Ascending aorta (tissue), 2 donors: ENCODE measurements around the gene ARID5B. TPM values are rescaled to one million over a fixed set of nuclear protein-coding genes. Genes with fewer than 3 reads are reported as not detected.

Experiments used
- DNase-seq, 2 donors: peaks; one replicate each; pipeline ENCODE4 v3.0.0-alpha.2; 2019; ENCODE audit warnings: low spot score in 2 of 2
- H3K27ac ChIP-seq, 2 donors: fragments of 200-600 bp; sonication (generic); one replicate each; pipeline ENCODE4 v1.5.1; 2016 to 2017; ENCODE audit warnings: mild to moderate bottlenecking in 1 of 2
- H3K27me3 ChIP-seq: fragments of 200-600 bp; sonication (generic); one replicate; pipeline ENCODE4 v1.5.1; 2017
- H3K36me3 ChIP-seq, 2 donors: fragments of 200-600 bp; sonication (generic); one replicate each; pipeline ENCODE4 v1.5.1; 2016
- H3K4me1 ChIP-seq, 2 donors: fragments of 200-600 bp; sonication (generic); one replicate each; pipeline ENCODE4 v1.5.1; 2016 to 2017; ENCODE audit warnings: mild to moderate bottlenecking in 1 of 2
- H3K4me3 ChIP-seq, 2 donors: fragments of 200-600 bp; sonication (generic); one replicate each; pipeline ENCODE4 v1.5.1; 2016 to 2017; ENCODE audit warnings: mild to moderate bottlenecking in 1 of 2
- H3K9me3 ChIP-seq, 2 donors: fragments of 200-600 bp; sonication (generic); one replicate each; pipeline ENCODE4 v1.5.1; 2016
- intact Hi-C: fragments of 100-400 bp; cut with DNase I; formaldehyde crosslinking; loops from one replicate; pipeline ENCODE4 v1.15.1; 2023
- total RNA-seq: library from RNA; depleted of rRNA; stranded (reverse); fragments of >200 nt; gene quantifications from one replicate; pipeline ENCODE4 v1.1.0, GENCODE V29; 2016
- TF ChIP-seq, protein P1 (sequence below), 3 experiments: fragments of 200-600 bp in 2 of 3; fragments of 450-650 bp in 1 of 3; sonication (generic) in 2 of 3; IDR thresholded peaks; one replicate each; pipeline ENCODE4 v1.5.1; 2016 to 2019; ENCODE audit warnings: antibody characterized with exemption in 3 of 3, mild to moderate bottlenecking in 1 of 3, moderate library complexity in 1 of 3

ARID5B gene
- total RNA-seq, 1 donor from 2014 or later = 92.5 TPM

DNA sequence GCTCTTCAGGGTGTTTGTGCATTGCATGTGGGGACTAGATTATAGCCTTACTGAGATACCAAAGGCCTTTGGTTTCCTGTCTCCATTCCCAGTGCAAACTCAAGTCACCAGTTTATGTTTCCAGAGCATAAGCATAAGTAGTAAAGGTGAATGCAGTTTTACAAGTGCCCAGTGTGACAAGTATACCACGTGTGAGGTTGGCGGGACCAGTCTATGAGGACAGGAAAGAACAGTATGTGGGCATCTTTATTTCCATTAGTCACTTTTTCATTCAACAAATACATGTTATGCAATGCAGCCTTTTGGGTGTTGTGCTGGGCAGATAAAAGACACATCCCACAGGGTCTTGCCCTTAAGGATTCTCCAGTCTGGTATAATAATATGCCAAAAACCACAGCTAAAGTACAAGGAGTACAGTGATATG is 146.5 kb downstream of the ARID5B start:
- Histone ChIP-seq H3K36me3 (peaks cover 15 to 18% of the 10 kb centered on the region in 2 donors), H3K4me3 (peak overlapping the region; percentile 56 to 78), H3K27ac (peak overlapping the region; percentile 95 to 97), H3K9me3 (no peaks in the 10 kb centered on the region), H3K4me1 (peaks cover 13 to 49% of the 10 kb centered on the region in 2 donors), H3K27me3 (no peaks in the 10 kb centered on the region)
- intact Hi-C loops = loop anchor here (2.0 to 10.0 kb wide), 5 partner anchors 49 to 1087 kb away; partner anchors contain the start of gene NRBF2
- no peak for DNase-seq
- TF ChIP-seq, protein P1, sequence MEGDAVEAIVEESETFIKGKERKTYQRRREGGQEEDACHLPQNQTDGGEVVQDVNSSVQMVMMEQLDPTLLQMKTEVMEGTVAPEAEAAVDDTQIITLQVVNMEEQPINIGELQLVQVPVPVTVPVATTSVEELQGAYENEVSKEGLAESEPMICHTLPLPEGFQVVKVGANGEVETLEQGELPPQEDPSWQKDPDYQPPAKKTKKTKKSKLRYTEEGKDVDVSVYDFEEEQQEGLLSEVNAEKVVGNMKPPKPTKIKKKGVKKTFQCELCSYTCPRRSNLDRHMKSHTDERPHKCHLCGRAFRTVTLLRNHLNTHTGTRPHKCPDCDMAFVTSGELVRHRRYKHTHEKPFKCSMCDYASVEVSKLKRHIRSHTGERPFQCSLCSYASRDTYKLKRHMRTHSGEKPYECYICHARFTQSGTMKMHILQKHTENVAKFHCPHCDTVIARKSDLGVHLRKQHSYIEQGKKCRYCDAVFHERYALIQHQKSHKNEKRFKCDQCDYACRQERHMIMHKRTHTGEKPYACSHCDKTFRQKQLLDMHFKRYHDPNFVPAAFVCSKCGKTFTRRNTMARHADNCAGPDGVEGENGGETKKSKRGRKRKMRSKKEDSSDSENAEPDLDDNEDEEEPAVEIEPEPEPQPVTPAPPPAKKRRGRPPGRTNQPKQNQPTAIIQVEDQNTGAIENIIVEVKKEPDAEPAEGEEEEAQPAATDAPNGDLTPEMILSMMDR (IDR thresholded peaks at IDR 0.05) = no peak

DNA sequence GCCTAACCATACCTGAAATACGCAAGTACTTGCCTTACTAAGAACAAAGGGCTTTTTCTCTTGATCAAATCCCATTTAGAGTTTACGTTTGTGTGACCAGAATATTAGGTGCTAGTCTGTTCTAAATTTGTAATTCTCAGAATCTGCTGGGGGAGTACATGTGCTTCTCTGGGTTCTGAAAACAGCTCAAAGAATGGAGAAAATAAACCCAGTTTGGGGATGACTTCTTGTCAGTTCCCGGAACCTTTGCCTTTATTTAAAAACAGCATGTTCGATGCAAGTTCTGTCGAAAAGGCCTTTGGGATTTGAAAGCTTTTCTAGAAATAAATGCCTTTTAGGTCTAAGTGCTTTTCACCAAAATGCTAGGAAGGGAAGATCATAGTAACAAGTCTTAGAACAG is 147.0 kb downstream of the ARID5B start:
- Histone ChIP-seq H3K4me3 (peak overlapping the region; percentile 56 to 78), H3K9me3 (no peaks in the 10 kb centered on the region), H3K4me1 (peaks cover 13 to 53% of the 10 kb centered on the region in 2 donors), H3K27ac (peak overlapping the region; percentile 95 to 97), H3K36me3 (peaks cover 20 to 23% of the 10 kb centered on the region in 2 donors), H3K27me3 (no peaks in the 10 kb centered on the region)
- intact Hi-C loops = loop anchor here (2.0 to 10.0 kb wide), 5 partner anchors 49 to 1086 kb away; partner anchors contain the start of gene NRBF2
- DNase-seq = no peak
- TF ChIP-seq, protein P1 (IDR thresholded peaks at IDR 0.05) = no peak

DNA sequence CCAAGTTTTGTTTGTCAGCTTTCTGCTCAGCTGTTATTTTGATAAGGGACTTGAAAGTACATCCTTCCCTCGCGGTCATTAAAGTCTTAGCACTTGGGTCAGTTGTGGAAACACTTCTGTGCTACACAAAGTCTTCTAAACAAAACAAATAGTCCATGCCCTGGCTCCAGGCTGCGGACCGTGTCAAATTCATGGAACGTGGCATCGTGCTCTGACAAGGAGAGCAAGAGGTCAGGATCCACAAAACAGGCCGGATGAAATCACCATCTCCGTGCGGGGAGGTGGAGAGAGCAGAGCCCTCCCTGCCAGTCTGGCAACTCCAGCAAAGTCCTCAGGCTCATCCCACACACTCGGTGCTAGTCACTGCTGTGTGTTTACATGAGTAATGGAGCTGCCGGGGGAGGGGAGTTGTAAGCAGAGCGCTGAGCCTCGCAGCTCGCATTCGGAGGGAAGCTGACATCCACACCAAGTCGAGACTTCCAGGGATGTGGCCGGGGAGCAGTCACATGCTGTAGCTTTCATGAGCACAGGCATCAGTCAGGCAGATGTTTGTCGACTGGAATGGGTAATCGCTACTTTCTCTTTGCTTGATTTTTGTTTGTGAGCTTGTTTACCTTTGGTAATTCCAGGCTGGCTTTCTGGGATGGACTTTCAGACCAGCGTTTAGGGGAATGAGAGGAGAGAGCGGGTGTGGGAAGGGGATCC is 147.6 kb downstream of the ARID5B start:
- DNase-seq = peak; percentile 79 to 96
- no peaks in the 10 kb centered on the region for H3K27me3 ChIP-seq
- TF ChIP-seq, protein P1 (IDR thresholded peaks at IDR 0.05) = no peak
- H3K4me3 ChIP-seq = peak overlapping the region; percentile 56 to 78
- H3K36me3 ChIP-seq = peaks cover 21 to 29% of the 10 kb centered on the region in 2 donors
- no peaks in the 10 kb centered on the region for H3K9me3 ChIP-seq
- H3K27ac ChIP-seq = peak overlapping the region; percentile 95 to 97
- intact Hi-C loops = loop anchor here (2.0 to 10.0 kb wide), 5 partner anchors 48 to 1086 kb away; partner anchors contain the start of gene NRBF2
- H3K4me1 ChIP-seq = peaks cover 13 to 53% of the 10 kb centered on the region in 2 donors

DNA sequence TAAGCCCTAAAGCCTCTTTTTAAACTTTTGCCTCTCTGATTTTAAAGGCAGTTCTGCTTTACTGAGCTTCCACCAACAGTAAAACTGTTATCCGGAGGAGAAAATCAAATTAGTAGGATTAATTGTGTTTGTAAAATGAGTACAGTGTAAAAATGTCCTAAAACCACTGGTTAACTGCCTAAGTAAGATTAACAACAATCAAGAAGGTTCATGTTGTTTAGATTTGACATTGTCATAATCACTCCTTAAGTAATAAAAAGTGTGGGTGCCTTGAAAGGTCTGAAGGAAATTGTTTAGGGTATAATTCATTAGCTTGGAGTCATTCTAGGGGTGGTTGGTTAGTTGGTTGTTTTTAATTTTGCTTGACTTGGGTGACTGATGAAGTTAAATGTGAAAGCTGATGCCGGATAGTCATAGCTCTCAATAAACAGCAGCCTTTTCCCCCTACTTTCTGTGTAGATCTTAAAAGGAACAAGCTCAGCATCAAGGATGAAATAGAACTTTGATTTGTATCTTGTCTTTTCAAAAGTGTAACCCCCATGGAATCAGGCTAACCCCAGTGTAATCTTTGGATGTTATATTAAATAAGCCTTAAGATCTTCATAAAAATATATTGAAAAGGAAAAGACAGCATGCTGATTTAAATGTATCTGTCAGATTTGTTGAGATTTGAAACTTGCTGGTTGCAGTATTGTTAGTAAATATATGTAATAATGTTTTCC is 148.3 kb downstream of the ARID5B start:
- no peak for DNase-seq
- peak overlapping the region; percentile 56 to 78 for H3K4me3 ChIP-seq
- peaks cover 21 to 36% of the 10 kb centered on the region in 2 donors for H3K36me3 ChIP-seq
- H3K4me1 ChIP-seq = peaks cover 13 to 60% of the 10 kb centered on the region in 2 donors
- H3K9me3 ChIP-seq = no peaks in the 10 kb centered on the region
- H3K27ac ChIP-seq = peak overlapping the region; percentile 95 to 97
- intact Hi-C loops = loop anchor here (2.0 to 10.0 kb wide), 6 partner anchors 48 to 1085 kb away; partner anchors contain the start of genes NRBF2 and ZNF365
- H3K27me3 ChIP-seq = no peaks in the 10 kb centered on the region
- TF ChIP-seq, protein P1 (IDR thresholded peaks at IDR 0.05) = no peak

DNA sequence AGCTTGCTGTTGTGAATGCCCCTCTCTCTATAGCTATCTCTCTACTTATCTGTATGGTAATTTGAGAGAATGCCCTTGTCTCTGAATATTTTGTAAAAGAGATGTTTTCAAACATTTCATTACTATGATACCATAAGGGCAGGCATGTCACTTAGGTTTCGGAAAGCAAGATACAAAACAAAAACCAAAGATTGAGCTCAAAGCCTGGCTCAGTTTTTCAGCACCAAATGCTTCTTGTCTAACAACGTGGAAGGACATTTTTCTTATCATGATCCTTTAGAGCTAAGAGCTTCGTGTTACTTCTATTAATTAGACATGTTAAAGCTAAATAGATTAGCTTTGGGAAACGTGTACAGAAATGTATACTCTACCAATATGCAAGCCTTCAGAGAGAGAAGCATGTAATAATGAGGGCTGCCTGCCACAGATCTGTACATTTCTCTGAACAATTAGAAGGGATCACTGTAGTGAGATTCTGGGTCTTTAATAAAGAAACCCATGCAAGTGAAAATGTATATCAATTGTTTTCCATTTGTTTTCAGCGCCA is 148.9 kb downstream of the ARID5B start:
- H3K9me3 ChIP-seq = no peaks in the 10 kb centered on the region
- H3K27me3 ChIP-seq = no peaks in the 10 kb centered on the region
- TF ChIP-seq, protein P1 (IDR thresholded peaks at IDR 0.05) = no peak
- intact Hi-C loops = loop anchor here (10.0 kb wide), 1 partner anchor 324 kb away; the partner anchor contains the start of gene ZNF365
- peak overlapping the region; percentile 95 to 97 for H3K27ac ChIP-seq
- H3K36me3 ChIP-seq = peaks cover 21 to 41% of the 10 kb centered on the region in 2 donors
- DNase-seq = no peak
- H3K4me1 ChIP-seq = peaks cover 13 to 58% of the 10 kb centered on the region in 2 donors
- peak overlapping the region; percentile 56 to 78 for H3K4me3 ChIP-seq
